T-cell (primary cell): ENCODE measurements around the gene CEP19. TPM values are rescaled to one million over a fixed set of nuclear protein-coding genes. Genes with fewer than 3 reads are reported as not detected.
A peak's percentile ranks its signal among the peaks of the same experiment; 100 is the strongest.

Experiments
- ATAC-seq, 4 experiments: fragments of 200-7000 bp in 3 of 4; fragments of 150-1000 bp in 1 of 4; cut with Tn5 transposase; replicated peaks in 1 of 4; 1 replicate in 3 of 4; 2 replicates in 1 of 4; pipeline ENCODE4 v1.10.0; 2021; ENCODE audit warnings: moderate library complexity in 3 of 4, mild to moderate bottlenecking in 2 of 4, moderate number of reproducible peaks in 1 of 4
- CTCF ChIA-PET, 2 donors: fragments of 300-600 bp; sonication (Branson Sonifier 250); formaldehyde crosslinking; loops; one replicate each; lab custom pipeline; 2022; ENCODE audit warnings: antibody characterized with exemption in 2 of 2; lab: Charles Lee
- POLR2A ChIA-PET, 2 donors: fragments of 300-600 bp; sonication (Branson Sonifier 250); formaldehyde crosslinking; loops; one replicate each; lab custom pipeline; 2022; ENCODE audit warnings: antibody characterized with exemption in 2 of 2; lab: Charles Lee
- DNase-seq, 35 experiments: peaks; one replicate each; pipeline versions ENCODE4 v3.0.0 to v3.0.0-alpha.2; 2013 to 2023
- H3K27ac ChIP-seq: one replicate; pipeline ENCODE4 v1.5.1; 2013; ENCODE audit warnings: low read length
- H3K27me3 ChIP-seq, 2 experiments: replicated peaks in 1 of 2; 1 replicate in 1 of 2; 2 replicates in 1 of 2; pipeline versions ENCODE4 v1.6.1 to v1.7.0; 2013; ENCODE audit warnings: low read length in 1 of 2, mixed read lengths in 1 of 2; ENCODE audit not compliant: control insufficient read depth in 2 of 2, insufficient read depth in 2 of 2; ENCODE audit errors: extremely low read depth in 1 of 2
- H3K36me3 ChIP-seq, 2 donors: 1 replicate in 1 of 2; 2 replicates in 1 of 2; pipeline versions ENCODE4 v1.6.1 to v1.7.0; 2013; ENCODE audit warnings: low read length in 1 of 2; ENCODE audit not compliant: control insufficient read depth in 2 of 2, insufficient read depth in 1 of 2; ENCODE audit errors: extremely low read depth in 1 of 2
- H3K4me1 ChIP-seq, 2 experiments: 1 replicate in 1 of 2; 2 replicates in 1 of 2; pipeline versions ENCODE4 v1.6.1 to v1.7.0; 2013; ENCODE audit warnings: low read length in 2 of 2, mixed read lengths in 1 of 2; ENCODE audit not compliant: insufficient read depth in 2 of 2, control insufficient read depth in 1 of 2; ENCODE audit errors: extremely low read depth in 1 of 2
- H3K4me3 ChIP-seq, 2 donors: 1 replicate in 1 of 2; 2 replicates in 1 of 2; pipeline versions ENCODE4 v1.5.1 to v1.7.0; 2013; ENCODE audit warnings: mild to moderate bottlenecking in 2 of 2, low read length in 1 of 2, moderate library complexity in 1 of 2; ENCODE audit not compliant: control insufficient read depth in 1 of 2; ENCODE audit errors: extremely low read depth in 1 of 2
- H3K9me3 ChIP-seq: 2 replicates; pipeline ENCODE4 v1.7.0; 2013
- H3K27ac Mint-ChIP-seq, 2 donors: one replicate each; pipeline ENCODE4 v1.8.0; 2020 to 2021; ENCODE audit warnings: mild to moderate bottlenecking in 2 of 2, mixed read lengths in 2 of 2
- H3K27me3 Mint-ChIP-seq, 2 donors: one replicate each; pipeline ENCODE4 v1.8.0; 2021 to 2022; ENCODE audit warnings: mixed read lengths in 2 of 2
- H3K36me3 Mint-ChIP-seq: one replicate; pipeline ENCODE4 v1.8.0; 2021; ENCODE audit warnings: mixed read lengths
- H3K4me1 Mint-ChIP-seq, 3 donors: one replicate each; pipeline ENCODE4 v1.8.0; 2020 to 2022; ENCODE audit warnings: mixed read lengths in 3 of 3, mild to moderate bottlenecking in 1 of 3
- H3K4me3 Mint-ChIP-seq, 3 donors: one replicate each; pipeline ENCODE4 v1.8.0; 2020 to 2022; ENCODE audit warnings: mild to moderate bottlenecking in 3 of 3, mixed read lengths in 3 of 3, moderate library complexity in 3 of 3
- H3K9me3 Mint-ChIP-seq, 3 donors: one replicate each; pipeline ENCODE4 v1.8.0; 2020 to 2022; ENCODE audit warnings: mixed read lengths in 3 of 3
- WGBS: methylation state at CpG from one replicate; pipeline ENCODE4 v1.1.5; 2013; ENCODE audit warnings: missing lambda C conversion rate; ENCODE audit not compliant: insufficient coverage; 5-methylcytosine and 5-hydroxymethylcytosine counted together
- total RNA-seq, 35 experiments: library from RNA in 6 of 35; stranded (reverse) in 6 of 35; fragments of 120-200 nt in 1 of 35; gene quantifications; one replicate each; pipeline versions ENCODE4 v1.2.1 to v1.2.4 and lab custom pipeline; 2013 to 2026

CEP19 gene
- total RNA-seq, 5 donors from 2014 or later (not counting 1 experiment from before 2014, with no cell fraction given), result 1.6 to 8.5 (median 6.4) TPM

DNA sequence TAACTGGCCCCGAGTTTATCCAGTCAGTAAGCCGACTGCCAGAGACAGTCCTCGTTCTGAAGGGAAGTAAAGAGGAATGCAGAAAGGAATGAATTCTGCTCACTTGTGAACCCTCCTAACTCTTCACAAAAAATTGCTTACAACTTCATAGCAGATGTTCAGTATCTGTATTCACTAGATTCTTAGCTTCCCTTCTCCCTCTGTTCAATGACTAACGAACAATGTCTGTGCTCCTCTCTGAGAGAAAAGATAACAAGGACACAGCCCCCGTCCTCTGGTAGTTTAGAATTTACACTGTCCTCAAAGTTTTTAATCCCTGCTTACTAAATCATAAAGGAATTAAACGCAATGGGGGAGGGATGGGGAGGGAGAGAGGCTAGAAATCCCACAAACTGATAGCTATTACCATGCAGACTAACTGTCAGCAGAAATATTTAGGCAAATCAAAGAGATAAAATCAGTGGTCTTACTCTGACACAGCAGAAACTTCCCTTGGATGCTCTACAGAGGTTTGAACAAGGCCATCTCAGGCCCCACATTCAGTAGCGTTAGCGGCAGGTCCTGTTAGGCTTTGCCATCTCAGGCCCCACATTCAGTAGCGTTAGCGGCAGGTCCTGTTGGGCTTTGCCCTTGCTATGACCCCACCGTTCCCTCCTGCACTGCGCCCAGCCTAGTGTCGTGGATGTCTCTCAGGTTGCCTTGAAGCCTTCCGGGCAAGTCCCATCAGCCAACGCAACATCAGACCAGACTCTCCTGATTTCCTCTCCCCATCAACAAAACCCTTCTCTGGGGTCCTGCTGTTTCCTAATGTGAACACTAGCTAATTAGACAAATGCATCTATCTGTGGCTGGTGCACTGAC is 49.1 kb downstream of the CEP19 start:
- peak overlapping the region in 1 of 2 donors; percentile 39 for H3K27ac Mint-ChIP-seq
- H3K9me3 Mint-ChIP-seq, result no peaks in the 10 kb centered on the region
- H3K4me1 Mint-ChIP-seq, result no peaks in the 10 kb centered on the region
- H3K27me3 Mint-ChIP-seq, result no peaks in the 10 kb centered on the region
- H3K27ac ChIP-seq, result no peak overlapping the region
- ChIA-PET CTCF (interaction anchor here in 1 of 2 donors (1.4 kb wide), 1 partner anchor 31 kb away, joined by 3 read pairs; no protein-coding TSS in a partner anchor), POLR2A (no interaction called here)
- no peak overlapping the region for H3K4me3 Mint-ChIP-seq
- peaks cover 0 to 2% of the 10 kb centered on the region in 2 experiments for H3K27me3 ChIP-seq
- no peaks in the 10 kb centered on the region for H3K9me3 ChIP-seq
- no peak overlapping the region for H3K4me3 ChIP-seq
- ATAC-seq (no peak), DNase-seq (no peak)
- 94% methylated on average over 7 of the region's 15 CpGs for WGBS
- peaks cover 18% of the 10 kb centered on the region for H3K36me3 Mint-ChIP-seq
- H3K4me1 ChIP-seq, result no peaks in the 10 kb centered on the region
- H3K36me3 ChIP-seq, result peaks cover 14 to 36% of the 10 kb centered on the region in 2 donors

DNA sequence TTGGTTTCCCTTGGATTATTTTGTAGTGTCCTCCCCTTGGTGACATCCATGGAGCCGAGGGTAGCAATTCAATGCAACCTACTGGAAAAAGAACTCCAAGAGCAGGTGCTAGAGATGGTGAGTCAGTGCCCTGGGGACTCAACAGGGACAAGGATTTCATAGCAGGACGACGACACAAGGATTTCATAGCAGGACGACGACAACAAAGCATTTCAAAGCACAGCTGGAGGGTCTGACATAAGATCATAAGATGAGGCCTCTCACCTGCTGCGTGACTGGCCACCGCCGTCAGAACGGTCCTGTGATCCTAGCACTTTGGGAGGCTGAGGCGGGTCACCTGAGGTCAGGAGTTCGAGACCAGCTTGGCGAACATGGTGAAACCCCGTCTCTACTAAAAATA is 50.0 kb downstream of the CEP19 start:
- Histone ChIP-seq H3K4me1 (no peaks in the 10 kb centered on the region), H3K36me3 (peaks cover 20 to 45% of the 10 kb centered on the region in 2 donors), H3K9me3 (no peaks in the 10 kb centered on the region), H3K27ac (no peak overlapping the region), H3K27me3 (peaks cover 0 to 1% of the 10 kb centered on the region in 2 experiments), H3K4me3 (no peak overlapping the region)
- Mint-ChIP-seq H3K36me3 (peaks cover 22% of the 10 kb centered on the region), H3K27ac (no peak overlapping the region), H3K4me3 (no peak overlapping the region), H3K27me3 (no peaks in the 10 kb centered on the region), H3K9me3 (no peaks in the 10 kb centered on the region), H3K4me1 (no peaks in the 10 kb centered on the region)
- 94% methylated on average over 12 of the region's 13 CpGs for WGBS
- ChIA-PET POLR2A (no interaction called here), CTCF (interaction anchor here in 1 of 2 donors (0.6 kb wide), 1 partner anchor 47 kb away, joined by 5 read pairs; no protein-coding TSS in a partner anchor)
- DNase-seq (no peak), ATAC-seq (no peak)

DNA sequence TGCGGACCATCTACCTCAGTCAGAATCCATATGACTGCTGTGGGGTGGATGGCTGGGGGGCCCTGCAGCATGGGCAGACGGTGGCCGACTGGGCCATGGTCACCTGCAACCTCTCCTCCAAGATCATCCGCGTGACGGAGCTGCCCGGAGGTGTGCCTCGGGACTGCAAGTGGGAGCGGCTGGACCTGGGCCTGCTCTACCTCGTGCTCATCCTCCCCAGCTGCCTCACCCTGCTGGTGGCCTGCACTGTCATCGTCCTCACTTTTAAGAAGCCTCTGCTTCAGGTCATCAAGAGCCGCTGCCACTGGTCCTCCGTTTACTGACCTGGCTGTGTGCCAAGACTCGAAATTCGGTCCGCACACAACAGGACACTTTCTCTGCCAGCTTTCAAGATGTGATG is 50.6 kb downstream of the CEP19 start:
- H3K4me3 ChIP-seq, result no peak overlapping the region
- H3K4me1 ChIP-seq, result no peaks in the 10 kb centered on the region
- Mint-ChIP-seq H3K4me1 (no peaks in the 10 kb centered on the region), H3K36me3 (peaks cover 24% of the 10 kb centered on the region), H3K27me3 (no peaks in the 10 kb centered on the region), H3K9me3 (no peaks in the 10 kb centered on the region), H3K4me3 (no peak overlapping the region), H3K27ac (no peak overlapping the region)
- H3K27me3 ChIP-seq, result no peaks in the 10 kb centered on the region
- WGBS, result 98% methylated on average over 13 of the region's 16 CpGs
- peaks cover 20 to 49% of the 10 kb centered on the region in 2 donors for H3K36me3 ChIP-seq
- DNase-seq (no peak), ATAC-seq (no peak)
- ChIA-PET CTCF (interaction anchor here in 1 of 2 donors (0.6 kb wide), 1 partner anchor 48 kb away, joined by 5 read pairs; no protein-coding TSS in a partner anchor), POLR2A (no interaction called here)
- no peak overlapping the region for H3K27ac ChIP-seq
- H3K9me3 ChIP-seq, result no peaks in the 10 kb centered on the region

DNA sequence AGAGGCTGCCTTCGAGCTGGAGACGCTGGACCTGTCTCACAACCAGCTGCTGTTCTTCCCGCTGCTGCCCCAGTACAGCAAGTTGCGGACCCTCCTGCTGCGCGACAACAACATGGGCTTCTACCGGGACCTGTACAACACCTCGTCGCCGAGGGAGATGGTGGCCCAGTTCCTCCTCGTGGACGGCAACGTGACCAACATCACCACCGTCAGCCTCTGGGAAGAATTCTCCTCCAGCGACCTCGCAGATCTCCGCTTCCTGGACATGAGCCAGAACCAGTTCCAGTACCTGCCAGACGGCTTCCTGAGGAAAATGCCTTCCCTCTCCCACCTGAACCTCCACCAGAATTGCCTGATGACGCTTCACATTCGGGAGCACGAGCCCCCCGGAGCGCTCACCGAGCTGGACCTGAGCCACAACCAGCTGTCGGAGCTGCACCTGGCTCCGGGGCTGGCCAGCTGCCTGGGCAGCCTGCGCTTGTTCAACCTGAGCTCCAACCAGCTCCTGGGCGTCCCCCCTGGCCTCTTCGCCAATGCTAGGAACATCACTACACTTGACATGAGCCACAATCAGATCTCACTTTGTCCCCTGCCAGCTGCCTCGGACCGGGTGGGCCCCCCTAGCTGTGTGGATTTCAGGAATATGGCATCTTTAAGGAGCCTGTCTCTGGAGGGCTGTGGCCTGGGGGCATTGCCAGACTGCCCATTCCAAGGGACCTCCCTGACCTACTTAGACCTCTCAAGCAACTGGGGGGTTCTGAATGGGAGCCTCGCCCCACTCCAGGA is 51.5 kb downstream of the CEP19 start:
- ATAC-seq (no peak), DNase-seq (no peak)
- Histone ChIP-seq H3K4me1 (no peaks in the 10 kb centered on the region), H3K27ac (no peak overlapping the region), H3K9me3 (no peaks in the 10 kb centered on the region), H3K27me3 (no peaks in the 10 kb centered on the region), H3K36me3 (peaks cover 20 to 57% of the 10 kb centered on the region in 2 donors), H3K4me3 (no peak overlapping the region)
- no peaks in the 10 kb centered on the region for H3K27me3 Mint-ChIP-seq
- no peak overlapping the region for H3K27ac Mint-ChIP-seq
- ChIA-PET CTCF (no interaction called here), POLR2A (interaction anchor here in 1 of 2 donors (0.6 kb wide), 1 partner anchor 203 kb away, joined by 3 read pairs; no protein-coding TSS in a partner anchor)
- H3K9me3 Mint-ChIP-seq, result no peaks in the 10 kb centered on the region
- H3K4me3 Mint-ChIP-seq, result no peak overlapping the region
- 95% methylated on average over 27 of the region's 32 CpGs for WGBS
- H3K4me1 Mint-ChIP-seq, result no peaks in the 10 kb centered on the region
- H3K36me3 Mint-ChIP-seq, result peaks cover 29% of the 10 kb centered on the region

DNA sequence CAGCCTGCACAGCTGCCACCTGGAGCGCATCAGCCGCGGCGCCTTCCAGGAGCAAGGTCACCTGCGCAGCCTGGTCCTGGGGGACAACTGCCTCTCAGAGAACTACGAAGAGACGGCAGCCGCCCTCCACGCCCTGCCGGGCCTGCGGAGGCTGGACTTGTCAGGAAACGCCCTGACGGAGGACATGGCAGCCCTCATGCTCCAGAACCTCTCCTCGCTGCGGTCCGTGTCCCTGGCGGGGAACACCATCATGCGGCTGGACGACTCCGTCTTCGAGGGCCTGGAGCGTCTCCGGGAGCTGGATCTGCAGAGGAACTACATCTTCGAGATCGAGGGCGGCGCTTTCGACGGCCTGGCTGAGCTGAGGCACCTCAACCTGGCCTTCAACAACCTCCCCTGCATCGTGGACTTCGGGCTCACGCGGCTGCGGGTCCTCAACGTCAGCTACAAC is 52.1 kb downstream of the CEP19 start:
- POLR2A ChIA-PET, result interaction anchor here in 1 of 2 donors (0.6 kb wide), 1 partner anchor 202 kb away, joined by 3 read pairs; no protein-coding TSS in a partner anchor

More for the DNA sequence above, 52.1 kb downstream of the CEP19 start:
- DNase-seq (no peak), ATAC-seq (no peak)
- no peak overlapping the region for H3K4me3 ChIP-seq
- H3K27ac Mint-ChIP-seq, result no peak overlapping the region
- no peak overlapping the region for H3K4me3 Mint-ChIP-seq
- no peaks in the 10 kb centered on the region for H3K9me3 ChIP-seq
- H3K9me3 Mint-ChIP-seq, result no peaks in the 10 kb centered on the region
- H3K27me3 ChIP-seq, result no peaks in the 10 kb centered on the region
- peaks cover 20 to 61% of the 10 kb centered on the region in 2 donors for H3K36me3 ChIP-seq
- no peaks in the 10 kb centered on the region for H3K4me1 Mint-ChIP-seq
- WGBS, result 97% methylated on average over 35 of the region's 35 CpGs
- peaks cover 32% of the 10 kb centered on the region for H3K36me3 Mint-ChIP-seq
- CTCF ChIA-PET, result interaction anchor here in 1 of 2 donors (0.7 kb wide), 1 partner anchor 50 kb away, joined by 10 read pairs; no protein-coding TSS in a partner anchor
- H3K27me3 Mint-ChIP-seq, result no peaks in the 10 kb centered on the region
- H3K4me1 ChIP-seq, result no peaks in the 10 kb centered on the region
- H3K27ac ChIP-seq, result no peak overlapping the region
